Sigmoid colon (tissue), 4 donors: ENCODE results near the gene RNH1.

Source experiments
- EP300 ChIP-seq, 4 donors: sonication (generic); formaldehyde crosslinking; IDR thresholded peaks; one replicate each; pipeline ENCODE4 v1.6.1; 2017; ENCODE audit warnings: antibody characterized with exemption in 4 of 4
- POLR2A ChIP-seq, 2 donors: fragments of 450-650 bp; IDR thresholded peaks; one replicate each; pipeline ENCODE4 v1.6.1; 2016; ENCODE audit warnings: antibody characterized with exemption in 2 of 2, mild to moderate bottlenecking in 2 of 2, moderate library complexity in 2 of 2
- POLR2AphosphoS5 ChIP-seq, 4 donors: sonication (generic); formaldehyde crosslinking; IDR thresholded peaks; one replicate each; pipeline ENCODE4 v1.6.1; 2017; ENCODE audit warnings: antibody characterized with exemption in 4 of 4
- TF ChIP-seq, protein P1 (sequence below), 4 experiments: fragments of 450-650 bp in 3 of 4; fragments of 200-600 bp in 1 of 4; IDR thresholded peaks; one replicate each; pipeline ENCODE4 v1.5.1; 2016 to 2019; ENCODE audit warnings: antibody characterized with exemption in 4 of 4, mild to moderate bottlenecking in 3 of 4, moderate library complexity in 2 of 4

DNA sequence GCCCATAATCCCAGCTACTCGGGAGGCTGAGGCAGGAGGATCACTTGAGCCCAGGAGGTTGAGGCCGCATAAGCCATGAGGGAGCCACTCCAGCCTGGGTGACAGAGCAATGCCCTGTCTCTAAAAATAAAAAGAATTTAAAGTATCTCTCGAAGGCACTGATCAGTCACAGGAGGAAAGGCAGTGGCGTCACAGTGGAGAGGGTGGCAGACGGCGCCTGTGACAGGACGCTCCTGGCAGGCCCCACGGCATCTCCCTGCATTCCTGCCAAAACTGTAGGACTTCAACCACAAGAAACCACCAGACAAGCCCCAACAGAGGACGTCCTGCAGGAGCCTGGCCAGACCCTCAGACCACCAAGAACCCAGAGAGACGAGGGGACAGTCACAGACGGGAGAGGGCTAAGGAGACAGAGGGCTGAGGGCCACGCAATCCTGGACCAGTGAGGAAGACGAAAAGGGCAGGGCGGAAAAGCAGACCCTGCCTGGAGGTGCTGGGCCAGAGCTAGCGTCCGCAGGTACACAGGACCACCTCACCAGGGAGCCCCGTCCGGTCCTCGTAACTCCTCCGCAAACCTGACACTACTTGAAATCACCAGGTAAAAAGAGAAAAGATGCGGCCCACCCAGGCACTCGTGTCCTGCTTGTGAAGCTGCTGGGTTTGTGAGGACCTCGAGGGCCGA is 5.9 kb downstream of the RNH1 start:
- no peak for TF ChIP-seq POLR2A (IDR thresholded peaks at IDR 0.05)
- TF ChIP-seq, protein P1, sequence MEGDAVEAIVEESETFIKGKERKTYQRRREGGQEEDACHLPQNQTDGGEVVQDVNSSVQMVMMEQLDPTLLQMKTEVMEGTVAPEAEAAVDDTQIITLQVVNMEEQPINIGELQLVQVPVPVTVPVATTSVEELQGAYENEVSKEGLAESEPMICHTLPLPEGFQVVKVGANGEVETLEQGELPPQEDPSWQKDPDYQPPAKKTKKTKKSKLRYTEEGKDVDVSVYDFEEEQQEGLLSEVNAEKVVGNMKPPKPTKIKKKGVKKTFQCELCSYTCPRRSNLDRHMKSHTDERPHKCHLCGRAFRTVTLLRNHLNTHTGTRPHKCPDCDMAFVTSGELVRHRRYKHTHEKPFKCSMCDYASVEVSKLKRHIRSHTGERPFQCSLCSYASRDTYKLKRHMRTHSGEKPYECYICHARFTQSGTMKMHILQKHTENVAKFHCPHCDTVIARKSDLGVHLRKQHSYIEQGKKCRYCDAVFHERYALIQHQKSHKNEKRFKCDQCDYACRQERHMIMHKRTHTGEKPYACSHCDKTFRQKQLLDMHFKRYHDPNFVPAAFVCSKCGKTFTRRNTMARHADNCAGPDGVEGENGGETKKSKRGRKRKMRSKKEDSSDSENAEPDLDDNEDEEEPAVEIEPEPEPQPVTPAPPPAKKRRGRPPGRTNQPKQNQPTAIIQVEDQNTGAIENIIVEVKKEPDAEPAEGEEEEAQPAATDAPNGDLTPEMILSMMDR (IDR thresholded peaks at IDR 0.05), result no peak
- TF ChIP-seq EP300 (IDR thresholded peaks at IDR 0.05), result no peak
- no peak for TF ChIP-seq POLR2AphosphoS5 (IDR thresholded peaks at IDR 0.05)
